HG02623 (cell line): ENCODE data around the gene STIM2.

Experiments
- ATAC-seq: cut with Tn5 transposase; IDR thresholded peaks from one replicate; pipeline ENCODE4 v1.9.1; 2021; ENCODE audit warnings: moderate library complexity; ENCODE audit not compliant: unreplicated experiment

The STIM2 gene

DNA sequence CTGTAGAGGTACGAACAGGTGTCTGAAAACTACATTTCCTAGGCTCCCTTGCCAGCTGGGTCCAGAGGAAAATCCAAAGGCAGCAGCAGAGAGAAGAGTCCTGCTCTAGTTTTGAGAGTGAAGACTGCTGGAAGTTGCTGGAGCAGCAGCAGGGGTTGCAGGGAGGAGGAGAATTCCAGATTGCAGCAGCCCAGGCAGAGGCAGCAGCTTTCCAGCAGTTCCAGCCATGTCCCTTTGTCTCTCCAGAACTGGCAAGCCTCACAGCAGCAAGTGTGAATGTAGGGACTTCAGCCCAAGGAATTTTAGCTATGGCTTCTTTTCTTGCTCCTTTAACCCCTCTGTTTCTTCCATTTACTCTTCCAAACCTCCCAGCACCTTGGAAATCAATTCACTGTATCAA is 24.1 kb upstream of the STIM2 start:
- no peak for ATAC-seq

- ATAC-seq = no peak
Observed at GRCh38 chr4:26837993-26838842, 22.4 kb upstream of the STIM2 start.

- no peak for ATAC-seq
Observed at GRCh38 chr4:26839016-26839415, 21.6 kb upstream of the STIM2 start.

DNA sequence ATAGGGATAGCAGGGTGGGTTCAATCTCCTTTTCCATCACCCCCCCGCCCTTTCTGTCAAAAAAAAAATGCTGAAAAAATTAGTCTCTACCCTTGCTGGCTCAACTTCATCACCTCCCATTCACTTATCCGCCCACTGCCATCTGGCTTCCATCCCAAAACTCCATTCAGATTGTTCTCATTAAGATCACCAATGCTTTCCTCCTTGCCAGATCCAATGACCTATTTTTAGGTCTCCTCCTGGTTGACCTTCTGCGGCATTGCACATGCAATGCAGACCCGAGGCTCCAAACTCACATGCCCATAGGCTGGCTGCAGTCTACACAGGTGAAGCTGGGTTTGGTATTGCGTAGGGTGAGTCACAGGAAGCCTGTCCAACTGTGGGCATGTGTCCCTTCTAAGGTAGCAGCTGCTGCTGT is 21.1 kb upstream of the STIM2 start:
- no peak for ATAC-seq

DNA sequence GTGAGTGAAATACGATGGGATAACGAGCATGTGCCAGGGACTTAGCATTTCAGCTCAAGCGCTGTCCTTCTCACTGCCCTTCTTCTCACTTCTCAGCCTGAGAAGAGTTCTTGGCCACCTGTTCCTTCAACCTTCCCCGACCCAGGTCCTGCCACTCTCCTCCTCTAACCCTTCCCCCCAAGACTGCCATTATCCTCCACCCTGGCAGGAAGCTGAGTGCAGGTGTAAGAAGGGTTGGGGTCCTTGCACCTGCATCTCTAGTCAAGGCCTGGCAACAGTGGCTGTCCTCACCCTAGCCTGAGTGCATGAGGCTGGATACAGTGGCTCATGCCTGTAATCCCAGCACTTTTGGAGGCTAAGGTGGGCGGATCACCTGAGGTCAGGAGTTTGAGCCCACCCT is 19.9 kb upstream of the STIM2 start:
- no peak for ATAC-seq

DNA sequence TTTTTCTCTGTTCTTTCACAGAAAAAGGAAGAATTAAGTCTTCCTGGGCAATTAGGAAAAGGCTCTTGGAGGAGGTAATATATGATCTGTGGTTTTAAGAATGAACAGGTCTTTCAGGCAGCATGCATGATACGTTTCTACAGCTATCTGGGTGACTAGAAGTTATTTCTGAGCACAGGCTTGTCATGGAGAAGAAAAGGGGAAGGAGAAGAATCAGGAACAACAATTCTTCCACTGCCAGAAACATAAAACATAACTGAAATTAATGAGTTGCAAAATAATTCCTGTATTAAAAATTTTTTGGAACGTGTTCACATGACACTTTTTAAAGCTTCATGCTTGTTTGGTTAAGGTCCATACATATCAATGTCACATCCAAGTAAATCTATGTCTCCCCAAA is 17.7 kb upstream of the STIM2 start:
- ATAC-seq = no peak

DNA sequence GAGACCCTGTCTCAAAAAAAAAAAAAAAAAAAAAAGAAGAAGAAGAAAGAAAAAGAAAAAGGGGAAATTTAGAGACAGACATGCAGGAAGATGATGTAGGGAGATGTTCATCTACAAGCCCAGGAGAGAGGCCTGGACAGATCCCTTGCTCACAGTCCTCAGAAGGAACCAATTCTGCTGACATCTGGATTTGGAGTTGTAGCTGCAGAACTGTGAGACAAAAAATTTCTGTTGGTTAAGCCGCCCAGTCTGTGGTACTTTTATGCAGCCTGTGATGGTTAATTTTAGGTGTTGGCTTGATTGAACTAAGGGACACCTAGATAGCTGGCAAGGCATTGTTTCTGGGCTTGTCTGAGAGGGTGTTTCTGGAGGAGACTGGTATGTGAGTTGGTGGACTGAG is 10.1 kb upstream of the STIM2 start:
- ATAC-seq = no peak

DNA sequence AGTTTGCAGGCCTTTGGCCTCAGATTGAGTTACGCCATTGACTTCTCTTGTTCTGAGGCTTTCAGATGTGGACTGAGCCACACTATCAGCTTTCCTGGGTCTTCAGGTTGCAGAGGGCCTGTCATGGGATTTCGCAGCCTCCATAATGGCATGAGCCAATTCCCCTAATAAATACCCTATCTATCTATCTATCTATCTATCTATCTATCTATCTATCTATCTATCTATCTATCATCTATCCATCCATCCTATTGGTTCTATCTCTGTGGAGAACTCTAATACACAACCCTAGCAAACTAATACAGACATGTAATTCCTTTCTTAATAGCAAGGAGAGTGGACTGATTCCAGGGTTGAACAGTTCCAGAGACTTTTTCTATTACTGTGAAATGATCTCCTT is 9.5 kb upstream of the STIM2 start:
- ATAC-seq = no peak

DNA sequence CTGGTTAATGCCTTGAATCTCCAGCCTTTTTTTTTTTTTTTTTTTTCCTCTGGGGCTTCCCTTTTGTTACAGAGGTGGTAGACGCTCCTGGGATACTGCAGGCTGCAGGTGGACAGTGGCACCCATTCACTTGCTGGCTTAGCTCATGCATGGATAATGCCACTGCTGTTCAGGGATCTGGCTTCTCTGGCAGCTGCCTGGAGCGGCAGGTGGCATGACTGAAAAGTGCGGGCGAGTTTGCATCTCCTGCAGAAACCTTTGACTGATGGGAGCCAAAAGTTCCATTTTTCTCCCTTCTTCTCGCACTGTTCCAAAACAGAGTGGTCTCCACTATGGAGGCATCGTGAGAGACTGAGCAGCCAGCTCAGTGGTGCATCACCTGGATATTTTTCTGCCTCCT is 5.9 kb upstream of the STIM2 start:
- no peak for ATAC-seq

DNA sequence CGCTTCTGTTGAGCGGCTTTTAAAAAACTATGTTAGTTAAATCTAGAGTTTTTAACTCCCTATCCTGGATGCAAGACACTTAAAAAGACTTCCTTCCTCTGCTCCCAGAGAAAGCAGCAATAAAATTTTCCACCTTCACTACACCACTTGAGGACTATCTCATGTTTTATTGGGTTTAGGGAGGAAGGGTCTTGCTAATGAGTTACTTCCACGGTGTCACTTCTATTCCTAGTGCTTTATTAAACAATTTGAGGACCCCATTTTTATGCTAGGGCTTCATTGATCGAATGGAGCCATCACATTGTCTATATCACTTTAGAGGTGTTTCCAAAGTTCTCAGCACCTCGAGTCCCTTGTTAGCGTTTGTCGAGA is 3.7 kb upstream of the STIM2 start:
- ATAC-seq = no peak

DNA sequence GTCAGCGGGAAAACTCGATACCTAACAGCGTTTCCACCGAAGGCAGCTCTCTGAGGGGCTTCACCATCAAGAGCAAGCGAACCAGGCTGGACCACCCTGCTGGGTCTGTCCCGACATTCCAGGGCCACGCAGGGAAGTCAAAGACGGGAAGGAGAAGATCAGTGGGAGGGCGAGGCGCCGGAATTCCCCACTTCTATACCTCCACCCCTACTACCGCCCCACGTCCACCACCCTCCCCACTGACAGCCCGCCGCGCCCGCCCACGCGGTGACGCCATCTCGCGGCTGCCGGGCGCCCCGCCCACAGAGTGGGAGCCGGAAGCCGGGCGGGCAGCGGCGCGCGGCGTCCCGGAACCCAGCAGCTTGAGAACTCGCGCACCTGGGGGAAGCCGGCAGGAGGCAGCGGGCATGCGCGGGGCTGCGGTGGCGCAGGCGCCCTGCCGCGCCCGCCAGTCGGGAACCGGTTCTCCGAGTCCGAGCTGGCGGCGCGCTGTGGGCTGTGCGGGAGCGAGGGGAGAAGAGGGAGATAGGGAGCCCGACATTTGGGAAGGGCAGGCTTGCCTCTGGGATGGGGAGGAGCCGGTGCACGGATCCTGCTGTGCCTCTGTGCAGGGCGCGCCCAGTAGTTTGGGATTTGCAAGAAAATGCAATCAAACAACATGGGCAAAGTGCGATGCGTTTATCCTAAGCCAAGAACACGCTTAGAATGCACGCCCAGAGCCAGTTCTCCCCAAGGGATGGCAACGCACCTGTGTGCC is 3.2 kb upstream of the STIM2 start:
- ATAC-seq = peak; percentile 49

DNA sequence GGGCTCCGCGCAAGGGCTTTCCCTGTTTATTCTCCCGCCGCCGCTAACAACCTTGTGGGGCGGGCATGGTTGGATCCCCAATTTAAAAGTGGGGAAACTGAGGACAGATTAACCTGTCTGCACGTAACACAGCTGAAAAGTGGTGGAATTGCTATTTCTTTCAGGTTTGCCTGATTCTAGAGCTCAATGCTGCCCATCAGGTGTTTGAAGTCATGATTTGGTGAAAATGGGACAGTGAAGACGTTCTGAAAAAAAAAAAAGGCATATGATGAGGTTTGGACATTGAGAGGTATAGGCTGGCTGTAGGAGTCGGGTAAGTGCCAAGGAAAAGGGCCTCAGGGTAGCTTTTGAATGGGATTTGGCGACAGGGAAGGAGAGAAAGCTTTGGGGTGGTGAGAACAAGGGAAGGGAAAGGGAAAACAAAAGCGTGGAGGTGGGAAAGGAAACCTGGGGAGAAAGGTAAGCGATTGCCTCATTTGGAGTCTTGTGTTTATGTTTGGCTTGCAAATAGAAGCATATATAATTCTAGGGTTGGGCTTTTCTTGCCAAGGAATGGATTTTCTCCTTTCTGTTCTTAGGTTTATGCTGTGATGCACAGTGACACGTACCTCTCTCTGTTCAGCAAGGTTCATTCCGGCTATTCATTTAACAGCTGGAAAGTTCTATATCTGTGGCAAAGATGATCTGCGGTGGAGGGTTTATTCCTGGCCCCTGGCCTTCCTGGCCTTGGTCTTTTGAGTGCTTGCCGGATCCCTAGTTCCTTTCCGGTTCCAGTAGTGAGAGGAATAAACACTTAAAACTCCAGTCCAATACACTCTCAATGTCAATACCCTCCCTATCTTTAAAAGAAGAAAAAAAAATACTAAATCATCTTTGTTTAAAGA is 2.4 kb upstream of the STIM2 start:
- no peak for ATAC-seq

DNA sequence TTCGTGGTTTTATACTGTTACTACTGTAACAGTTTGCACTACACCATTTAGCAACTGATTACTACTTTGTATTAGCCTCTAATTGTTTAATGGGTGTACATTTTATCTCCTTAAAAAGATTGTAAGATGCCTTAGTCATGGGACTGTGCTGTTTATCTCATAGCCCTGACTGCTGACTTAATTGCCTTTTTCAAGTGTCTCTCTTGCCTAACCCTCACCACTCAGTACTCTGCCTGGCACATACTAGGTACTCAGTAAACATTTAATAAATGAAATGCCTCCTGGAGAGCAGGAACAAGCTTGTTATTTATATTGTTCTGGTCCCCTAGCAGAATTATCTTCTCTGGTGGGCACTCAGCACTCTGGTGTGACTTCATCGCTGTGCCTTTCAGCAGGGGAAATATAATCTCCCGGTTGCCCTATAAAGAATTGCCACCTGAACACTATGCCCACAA is 1.7 kb upstream of the STIM2 start:
- no peak for ATAC-seq

- ATAC-seq = no peak
Observed at GRCh38 chr4:26859762-26860156, 882 bp upstream of the STIM2 start.

DNA sequence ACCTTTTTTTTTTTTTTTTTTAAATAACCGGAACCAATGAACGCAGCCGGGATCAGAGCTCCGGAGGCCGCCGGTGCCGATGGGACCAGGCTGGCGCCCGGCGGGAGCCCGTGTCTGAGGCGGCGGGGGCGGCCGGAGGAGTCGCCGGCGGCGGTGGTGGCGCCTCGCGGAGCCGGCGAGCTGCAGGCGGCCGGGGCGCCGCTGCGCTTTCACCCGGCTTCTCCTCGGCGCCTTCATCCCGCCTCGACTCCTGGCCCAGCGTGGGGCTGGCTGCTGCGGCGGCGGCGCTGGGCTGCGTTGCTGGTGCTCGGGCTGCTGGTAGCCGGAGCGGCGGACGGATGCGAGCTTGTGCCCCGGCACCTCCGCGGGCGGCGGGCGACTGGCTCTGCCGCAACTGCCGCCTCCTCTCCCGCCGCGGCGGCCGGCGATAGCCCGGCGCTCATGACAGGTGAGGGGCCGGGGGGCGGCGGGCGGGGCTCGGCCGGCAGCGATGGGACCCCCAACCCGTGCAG is 337 bp downstream of the STIM2 start:
- peak; percentile 14 for ATAC-seq

GRCh38 chr4:26861434-26862186 is 969 bp downstream of the STIM2 start:
- ATAC-seq = peak; percentile 32

- ATAC-seq = no peak
Observed at GRCh38 chr4:26862381-26862915, 1.8 kb downstream of the STIM2 start.

DNA sequence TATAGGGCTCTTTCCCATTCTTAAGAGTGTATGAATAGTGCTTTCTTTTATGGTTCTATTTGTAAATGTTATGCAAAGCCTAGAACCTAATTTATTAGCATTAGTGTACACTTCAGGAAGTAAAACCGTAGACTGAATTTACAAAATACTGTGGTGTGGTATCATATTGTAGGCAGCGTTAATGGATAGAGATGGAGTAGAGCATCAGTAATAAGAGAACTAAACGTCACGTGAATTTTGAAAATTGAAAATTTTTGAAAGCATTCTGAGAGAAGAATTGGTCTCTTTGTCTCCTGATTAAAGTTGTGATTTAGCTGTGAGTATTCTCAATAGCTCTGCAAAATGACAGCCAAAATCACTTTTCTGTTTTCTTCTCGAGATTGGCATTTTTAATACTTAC is 2.9 kb downstream of the STIM2 start:
- ATAC-seq = no peak

DNA sequence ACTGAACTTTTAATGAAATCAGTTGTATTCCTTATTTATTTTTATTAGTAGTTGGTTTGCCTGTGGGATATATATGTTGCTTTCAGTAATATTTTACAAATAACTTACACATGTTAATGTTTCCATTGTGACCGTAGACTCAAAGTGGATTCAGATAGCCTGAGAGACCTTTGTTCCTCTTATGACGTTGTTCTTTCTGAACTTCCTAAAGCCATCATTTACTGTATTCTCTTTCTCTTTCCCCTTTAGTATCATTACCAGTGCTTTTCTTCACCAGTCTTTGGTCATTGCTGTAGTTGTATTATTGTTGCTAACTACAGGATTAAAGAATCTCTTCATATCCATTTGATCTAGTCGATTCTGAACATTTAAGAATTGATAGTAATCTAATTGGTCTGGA is 4.3 kb downstream of the STIM2 start:
- no peak for ATAC-seq

DNA sequence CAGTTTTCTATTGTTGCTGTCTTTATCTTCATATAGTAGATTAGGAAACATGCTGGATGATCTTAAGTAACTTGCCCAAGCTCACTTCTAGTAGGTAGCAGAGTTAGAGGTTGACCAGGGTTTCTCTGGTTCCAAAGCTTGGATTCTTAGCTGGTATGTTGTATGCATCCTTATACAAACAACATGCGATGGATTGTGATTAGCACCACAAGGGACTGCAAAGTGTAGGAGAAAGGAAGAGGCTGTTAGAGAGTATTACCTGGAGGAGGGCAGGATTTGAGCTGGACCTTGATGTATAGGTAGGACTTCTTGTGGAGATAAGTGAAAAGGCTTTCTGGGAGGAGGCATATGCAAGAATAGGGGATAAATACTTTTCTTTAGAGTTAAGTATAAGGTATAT is 5.6 kb downstream of the STIM2 start:
- no peak for ATAC-seq
